H1 (cell line): ENCODE measurements around the gene APBA3. TPM values are rescaled to one million over a fixed set of nuclear protein-coding genes. Genes with fewer than 3 reads are reported as not detected.

Source experiments
- CTCF ChIA-PET: fragments of 300-600 bp; sonication (Branson Sonifier 250); formaldehyde crosslinking; loops from one replicate; lab custom pipeline; 2021; ENCODE audit not compliant: partially characterized antibody; lab: Charles Lee
- POLR2A ChIA-PET: fragments of 300-600 bp; sonication (Branson Sonifier 250); formaldehyde crosslinking; loops from one replicate; lab custom pipeline; 2021; ENCODE audit warnings: inconsistent platforms; ENCODE audit not compliant: partially characterized antibody; lab: Charles Lee
- DNase-seq, 2 experiments: peaks; one replicate each; pipeline versions ENCODE4 v3.0.0 to v3.0.0-alpha.2; 2010 to 2022; ENCODE audit warnings: low spot score in 2 of 2, low read depth in 1 of 2, mixed read lengths in 1 of 2
- FAIRE-seq: peaks from 2 replicates; lab custom pipeline; 2011; peaks lifted over from hg19 to GRCh38; lab: Jason Lieb, UNC
- H2AFZ ChIP-seq: 2 replicates; pipeline ENCODE4 v1.8.1; 2012; ENCODE audit warnings: low read length, inconsistent platforms
- H2AK5ac ChIP-seq: 2 replicates; pipeline ENCODE4 v1.6.1; 2013; ENCODE audit warnings: low read depth, low read length
- H2BK120ac ChIP-seq: replicated peaks from 2 replicates; pipeline ENCODE3; 2013; ENCODE audit warnings: low read depth, low read length, inconsistent platforms
- H2BK12ac ChIP-seq: 2 replicates; pipeline ENCODE4 v1.6.1; 2013; ENCODE audit warnings: low read depth, low read length
- H2BK15ac ChIP-seq: 2 replicates; pipeline ENCODE4 v1.6.1; 2013; ENCODE audit warnings: low read length
- H2BK20ac ChIP-seq: 2 replicates; pipeline ENCODE4 v1.6.1; 2013; ENCODE audit warnings: low read length
- H2BK5ac ChIP-seq: 2 replicates; pipeline ENCODE4 v1.6.1; 2013; ENCODE audit warnings: low read depth, low read length
- H3K14ac ChIP-seq: 2 replicates; pipeline ENCODE4 v1.6.1; 2013; ENCODE audit warnings: inconsistent platforms; ENCODE audit not compliant: insufficient read length
- H3K18ac ChIP-seq: 2 replicates; pipeline ENCODE4 v1.6.1; 2013; ENCODE audit warnings: low read length; ENCODE audit errors: extremely low read depth
- H3K23ac ChIP-seq: 2 replicates; pipeline ENCODE4 v1.6.1; 2013; ENCODE audit warnings: inconsistent platforms; ENCODE audit not compliant: insufficient read length
- H3K23me2 ChIP-seq: 2 replicates; pipeline ENCODE4 v1.6.1; 2013; ENCODE audit warnings: low read depth, low read length
- H3K27ac ChIP-seq: 2 replicates; pipeline ENCODE4 v1.6.1; 2011; ENCODE audit warnings: low read depth, low read length, inconsistent platforms
- H3K27me3 ChIP-seq, 4 experiments: replicated peaks in 1 of 4; 1 replicate in 1 of 4; 2 replicates in 3 of 4; pipeline versions ENCODE4 v1.6.1 to v1.8.1; 2011 to 2013; ENCODE audit warnings: low read length in 3 of 4, mild to moderate bottlenecking in 3 of 4, inconsistent platforms in 2 of 4, mixed read lengths in 2 of 4, moderate library complexity in 1 of 4; ENCODE audit not compliant: control insufficient read depth in 3 of 4, insufficient read depth in 3 of 4; ENCODE audit errors: extremely low read depth in 1 of 4
- H3K36me3 ChIP-seq, 4 experiments: 2 replicates each; pipeline versions ENCODE4 v1.6.1 to v1.8.1; 2011 to 2013; ENCODE audit warnings: mild to moderate bottlenecking in 4 of 4, low read length in 3 of 4, moderate library complexity in 2 of 4, control low read depth in 1 of 4, inconsistent platforms in 1 of 4; ENCODE audit not compliant: insufficient read depth in 4 of 4, control insufficient read depth in 2 of 4
- H3K4ac ChIP-seq: replicated peaks from 2 replicates; pipeline ENCODE3; 2013; ENCODE audit warnings: low read length, low read depth, mixed read lengths, inconsistent platforms; ENCODE audit not compliant: insufficient read length
- H3K4me1 ChIP-seq, 4 experiments: replicated peaks in 1 of 4; 1 replicate in 1 of 4; 2 replicates in 3 of 4; pipeline versions ENCODE4 v1.6.1 to v1.8.1; 2011 to 2013; ENCODE audit warnings: low read length in 3 of 4, inconsistent platforms in 2 of 4, mixed read lengths in 1 of 4; ENCODE audit not compliant: insufficient read depth in 4 of 4, control insufficient read depth in 3 of 4
- H3K4me2 ChIP-seq, 2 experiments: 2 replicates each; pipeline versions ENCODE4 v1.6.1 to v1.8.1; 2011 to 2013; ENCODE audit warnings: low read depth in 2 of 2, low read length in 2 of 2, control low read depth in 1 of 2, inconsistent platforms in 1 of 2, mild to moderate bottlenecking in 1 of 2; ENCODE audit not compliant: insufficient read depth in 1 of 2
- H3K4me3 ChIP-seq, 4 experiments: fragments of 200-600, 300-600 bp in 1 of 4; sonication (generic), shearing (Covaris generic), sonication (Bioruptor Twin) in 1 of 4; 2 replicates each; pipeline versions ENCODE4 v1.5.1 to v1.8.1; 2011 to 2016; ENCODE audit warnings: low read length in 4 of 4, low read depth in 3 of 4, control low read depth in 2 of 4, inconsistent platforms in 2 of 4, mild to moderate bottlenecking in 2 of 4, mixed read lengths in 1 of 4, moderate library complexity in 1 of 4; ENCODE audit not compliant: insufficient read depth in 2 of 4; ENCODE audit errors: extremely low read depth in 1 of 4
- H3K56ac ChIP-seq: replicated peaks from 2 replicates; pipeline ENCODE3; 2013; ENCODE audit warnings: low read depth, mild to moderate bottlenecking, mixed read lengths, low read length, inconsistent platforms; ENCODE audit not compliant: insufficient read length
- H3K79me1 ChIP-seq: 2 replicates; pipeline ENCODE4 v1.6.1; 2013; ENCODE audit warnings: low read depth, low read length, control low read depth
- H3K79me2 ChIP-seq, 2 experiments: 2 replicates each; pipeline versions ENCODE4 v1.6.1 to v1.8.1; 2012 to 2013; ENCODE audit warnings: low read length in 2 of 2, mild to moderate bottlenecking in 2 of 2, inconsistent platforms in 1 of 2; ENCODE audit not compliant: insufficient read depth in 2 of 2, control insufficient read depth in 1 of 2
- H3K9ac ChIP-seq, 4 experiments: replicated peaks in 1 of 4; 1 replicate in 1 of 4; 2 replicates in 3 of 4; pipeline versions ENCODE4 v1.6.1 to v1.8.1; 2011 to 2013; ENCODE audit warnings: low read depth in 3 of 4, low read length in 3 of 4, control low read depth in 2 of 4, mild to moderate bottlenecking in 2 of 4, moderate library complexity in 2 of 4, inconsistent platforms in 1 of 4; ENCODE audit errors: extremely low read depth in 1 of 4
- H3K9me3 ChIP-seq, 2 experiments: 2 replicates each; pipeline versions ENCODE4 v1.6.1 to v1.8.1; 2012 to 2013; ENCODE audit warnings: mild to moderate bottlenecking in 2 of 2, moderate library complexity in 2 of 2, control low read depth in 1 of 2, inconsistent platforms in 1 of 2, low read depth in 1 of 2, low read length in 1 of 2, mixed read lengths in 1 of 2; ENCODE audit not compliant: insufficient read depth in 2 of 2
- H4K20me1 ChIP-seq, 2 experiments: replicated peaks in 1 of 2; 2 replicates each; pipeline versions ENCODE3 to v1.8.1; 2011 to 2013; ENCODE audit warnings: inconsistent platforms in 2 of 2, low read length in 2 of 2, mild to moderate bottlenecking in 1 of 2; ENCODE audit not compliant: insufficient read depth in 2 of 2, control insufficient read depth in 1 of 2
- H4K5ac ChIP-seq: 2 replicates; pipeline ENCODE4 v1.6.1; 2013; ENCODE audit warnings: low read length, low read depth, mixed read lengths, inconsistent platforms; ENCODE audit not compliant: insufficient read length
- H4K8ac ChIP-seq: 2 replicates; pipeline ENCODE4 v1.8.0; 2013; ENCODE audit warnings: mild to moderate bottlenecking, moderate library complexity, low read length, inconsistent platforms; ENCODE audit not compliant: insufficient read depth; ENCODE audit errors: extremely low read depth
- H4K91ac ChIP-seq: replicated peaks from 2 replicates; pipeline ENCODE3; 2013; ENCODE audit warnings: low read length, mixed read lengths, inconsistent platforms; ENCODE audit not compliant: insufficient read length
- BCL11A ChIP-seq, 2 experiments: IDR thresholded peaks; one replicate each; pipeline ENCODE4 v1.6.1; 2011; ENCODE audit warnings: low read depth in 2 of 2, low read length in 2 of 2, mild to moderate bottlenecking in 2 of 2
- CBX5 ChIP-seq: fragments of 300-800, 300-1000 bp; sonication (generic); IDR thresholded peaks from 2 replicates; pipeline ENCODE4 v1.7.1; 2016; ENCODE audit warnings: antibody characterized with exemption, low read length, low read depth
- EGR1 ChIP-seq: IDR thresholded peaks from 2 replicates; pipeline ENCODE4 v1.6.1; 2011; ENCODE audit warnings: low read depth, low read length, borderline replicate concordance
- HDAC6 ChIP-seq: IDR thresholded peaks from one replicate; pipeline ENCODE4 v1.7.1; 2012; ENCODE audit warnings: low read depth, mild to moderate bottlenecking, inconsistent platforms, low read length, moderate library complexity
- MAFK ChIP-seq: IDR thresholded peaks from 2 replicates; pipeline ENCODE4 v1.6.1; 2012; ENCODE audit warnings: low read depth, mild to moderate bottlenecking, improper control_type of control experiment, low read length
- NANOG ChIP-seq: IDR thresholded peaks from 2 replicates; pipeline ENCODE4 v1.6.1; 2011; ENCODE audit warnings: low read length, low read depth, mild to moderate bottlenecking, inconsistent platforms; ENCODE audit not compliant: insufficient read depth, poor library complexity, severe bottlenecking
- POU5F1 ChIP-seq: IDR thresholded peaks from 2 replicates; pipeline ENCODE4 v1.6.1; 2011; ENCODE audit warnings: low read depth, mild to moderate bottlenecking, low read length, moderate library complexity
- RBBP5 ChIP-seq: IDR thresholded peaks from 2 replicates; pipeline ENCODE4 v1.7.1; 2012; ENCODE audit warnings: low read depth, mild to moderate bottlenecking, inconsistent platforms, low read length, moderate library complexity, borderline replicate concordance
- SUZ12 ChIP-seq: fragments of 200-600 bp; sonication (generic); IDR thresholded peaks from 2 replicates; pipeline ENCODE4 v1.6.1; 2012; ENCODE audit warnings: mild to moderate bottlenecking, inconsistent platforms, low read length, moderate library complexity, mixed read lengths
- TAF7 ChIP-seq: optimal IDR thresholded peaks from 2 replicates; pipeline ENCODE3; 2011; ENCODE audit warnings: low read depth, mild to moderate bottlenecking, inconsistent platforms, low read length, moderate library complexity, borderline replicate concordance
- ZNF274 ChIP-seq: IDR thresholded peaks from 2 replicates; pipeline ENCODE4 v1.7.0; 2012; ENCODE audit warnings: low read length, borderline replicate concordance; ENCODE audit errors: extremely low read depth
- WGBS, 2 experiments: shearing (Covaris generic) in 1 of 2; methylation state at CpG; one replicate each; pipeline versions ENCODE4 v1.1.6 to v1.1.7; 2013 to 2015; ENCODE audit warnings: low lambda C conversion rate in 2 of 2, mixed read lengths in 2 of 2, inconsistent platforms in 1 of 2, low coverage in 1 of 2, missing lambda C conversion rate in 1 of 2; ENCODE audit not compliant: insufficient replicate concordance in 2 of 2, insufficient coverage in 1 of 2, insufficient read length in 1 of 2; ENCODE audit errors: extremely low coverage in 1 of 2, missing lambda C conversion rate in 1 of 2; 5-methylcytosine and 5-hydroxymethylcytosine counted together
- polyA plus RNA-seq, 7 experiments: library from polyadenylated mRNA; depleted of rRNA in 3 of 7; stranded (reverse) in 5 of 7; unstranded in 2 of 7; fragments of >200 nt in 5 of 7; fragments of 200-250 nt in 2 of 7; gene quantifications; 1 replicate in 5 of 7; 2 replicates in 1 of 7; 4 replicates in 1 of 7; pipeline versions ENCODE4 v1.2.1 to v1.2.3, GENCODE V29; 2011 to 2013; ENCODE audit warnings: missing spikeins in 2 of 7, mixed read lengths in 2 of 7
- total RNA-seq: library from RNA; stranded (reverse); fragmentation: NEBNext Ultra II Directional; extraction: Animal tissue kit (Norgen Biotek cat#: 25700); gene quantifications from 2 replicates; pipeline ENCODE4 v1.2.1, GENCODE V29; 2021

The APBA3 gene
- total and polyA plus RNA-seq, 2 of the 8 experiments (the other 6 are each of a cell fraction or from before 2014, with no cell fraction given) = 21.4 to 36.9 TPM

- H3K36me3 ChIP-seq = peaks cover 0 to 14% (median 3%) of the 10 kb centered on the region in 4 experiments; a peak in 2 of 8 replicates
- no peak overlapping the region for H3K18ac ChIP-seq
- no peak overlapping the region for H3K14ac ChIP-seq
- H3K23me2 ChIP-seq = peaks cover 7% of the 10 kb centered on the region; the same call in 1 of the 2 replicates
- ChIA-PET POLR2A (interaction anchor here (0.8 to 4.4 kb wide), 6 partner anchors 8 to 150 kb away, joined by 3 to 19 read pairs (median 4); partner anchors contain the start of genes APBA3, MRPL54 and NMRK2), CTCF (interaction anchor here (0.6 to 2.4 kb wide), 19 partner anchors 8 to 231 kb away, joined by 3 to 17 read pairs (median 4); partner anchors contain the start of genes MRPL54 and RAX2)
- no peak overlapping the region for H2BK12ac ChIP-seq
- TF ChIP-seq MAFK = no peak
- TF ChIP-seq EGR1 = no peak
- no peak for TF ChIP-seq NANOG
- TF ChIP-seq TAF7 = no peak
- no peak for TF ChIP-seq CBX5
- TF ChIP-seq RBBP5 = no peak
- no peak for TF ChIP-seq SUZ12
- TF ChIP-seq ZNF274 = no peak
- no peak for TF ChIP-seq BCL11A (IDR thresholded peaks at IDR 0.05; ENCODE audit: low read depth in 2 of 2, low read length in 2 of 2)
- TF ChIP-seq POU5F1 = no peak
- no peak for TF ChIP-seq HDAC6
- H3K9ac ChIP-seq = no peak overlapping the region
- no peaks in the 10 kb centered on the region for H4K20me1 ChIP-seq
- FAIRE-seq (no peak), DNase-seq (no peak)
- no peak overlapping the region for H3K23ac ChIP-seq
- H2AFZ ChIP-seq = no peak overlapping the region
- no peak overlapping the region for H2BK15ac ChIP-seq
- H2AK5ac ChIP-seq = no peak overlapping the region
- H3K4me1 ChIP-seq = peaks cover 0 to 9% (median 1%) of the 10 kb centered on the region in 4 experiments; a peak in 3 of 7 replicates
- H2BK5ac ChIP-seq = no peak overlapping the region
- WGBS, 2 experiments = 92% methylated on average over 13 of the region's 13 CpGs; no CpG with 5 or more reads in 1 of the 2 experiments
- H3K27me3 ChIP-seq = peaks cover 0 to 17% (median 7%) of the 10 kb centered on the region in 4 experiments; a peak in 6 of 7 replicates
- no peak overlapping the region for H4K5ac ChIP-seq
- H3K4me2 ChIP-seq = no peak overlapping the region
- H4K8ac ChIP-seq = no peak overlapping the region
- H3K4me3 ChIP-seq = no peak overlapping the region
- H2BK120ac ChIP-seq = no peak overlapping the region
- no peak overlapping the region for H4K91ac ChIP-seq
- H3K4ac ChIP-seq = no peak overlapping the region
- no peak overlapping the region for H2BK20ac ChIP-seq
- H3K79me2 ChIP-seq = no peaks in the 10 kb centered on the region
- H3K56ac ChIP-seq = no peak overlapping the region
- H3K79me1 ChIP-seq = no peaks in the 10 kb centered on the region
- H3K9me3 ChIP-seq = peaks cover 17 to 22% of the 10 kb centered on the region in 2 experiments
- H3K27ac ChIP-seq = no peak overlapping the region
Observed at GRCh38 chr19:3782903-3783302, 21.4 kb upstream of the APBA3 start.
